Measurements from ENCODE around the gene LYZL1. TPM values are rescaled to one million over a fixed set of nuclear protein-coding genes. Genes with fewer than 3 reads are reported as not detected.
A peak's percentile ranks its signal among the peaks of the same experiment; 100 is the strongest.
"Not testable (repeated sequence)": the region's sequence is repeated elsewhere in the genome, so short reads cannot be mapped to it uniquely, and the experiment has no call there.

The LYZL1 gene
- total RNA-seq, 1 donor from 2014 or later, result not detected

DNA sequence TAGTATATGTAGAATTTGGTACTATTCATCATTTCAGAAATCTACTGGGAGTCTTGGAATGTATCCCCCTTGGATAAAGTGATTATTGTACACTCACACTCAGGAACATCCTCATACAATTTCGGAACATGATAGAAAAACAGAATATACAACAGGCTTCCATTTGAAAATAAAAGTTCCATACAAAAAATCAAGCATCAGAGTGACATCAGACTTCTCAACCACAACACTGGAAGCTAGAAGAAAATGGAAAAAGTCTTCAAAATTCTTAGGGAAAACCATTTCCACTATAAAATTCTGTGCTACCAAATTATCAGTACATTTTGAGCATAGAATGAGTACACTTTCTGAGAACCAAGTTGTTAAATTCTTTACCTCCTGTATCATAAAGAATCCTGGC lies 8.8 kb downstream of the LYZL1 start:
- no peak for ATAC-seq
- DNase-seq (ENCODE audit: low spot score), result no peak
- intact Hi-C loops (cut with DNase I), result no loop called here

DNA sequence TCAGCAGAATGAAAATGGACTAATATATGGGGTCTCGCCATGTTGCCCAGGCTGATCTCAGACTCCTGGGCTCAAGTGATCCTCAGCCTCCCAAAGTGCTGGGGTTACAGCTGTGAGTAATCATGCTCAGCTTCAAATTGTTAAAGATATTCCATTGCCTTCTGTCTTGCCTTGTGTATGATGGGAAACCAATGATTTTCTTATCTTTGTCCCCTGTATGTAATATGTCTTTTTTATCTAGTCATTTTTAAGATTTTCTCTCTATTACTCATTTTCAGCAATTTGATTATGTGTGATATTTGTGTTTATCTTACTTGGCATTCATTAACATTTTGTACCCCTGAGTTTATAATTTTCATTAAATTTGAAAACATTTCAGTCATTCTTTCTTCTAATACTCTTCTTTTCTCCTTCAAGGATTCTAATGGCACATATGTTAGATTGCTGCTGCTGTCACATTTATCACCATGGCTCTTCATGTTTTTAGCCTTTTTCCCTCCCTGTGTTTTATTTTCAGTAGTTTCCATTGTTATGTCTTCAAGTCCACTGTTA lies 12.6 kb downstream of the LYZL1 start:
- ATAC-seq, result no peak
- intact Hi-C loops (cut with DNase I), result loop anchor here (5.0 kb wide), 1 partner anchor 639 kb away; no protein-coding TSS in a partner anchor
- no peak for DNase-seq (ENCODE audit: low spot score)

DNA sequence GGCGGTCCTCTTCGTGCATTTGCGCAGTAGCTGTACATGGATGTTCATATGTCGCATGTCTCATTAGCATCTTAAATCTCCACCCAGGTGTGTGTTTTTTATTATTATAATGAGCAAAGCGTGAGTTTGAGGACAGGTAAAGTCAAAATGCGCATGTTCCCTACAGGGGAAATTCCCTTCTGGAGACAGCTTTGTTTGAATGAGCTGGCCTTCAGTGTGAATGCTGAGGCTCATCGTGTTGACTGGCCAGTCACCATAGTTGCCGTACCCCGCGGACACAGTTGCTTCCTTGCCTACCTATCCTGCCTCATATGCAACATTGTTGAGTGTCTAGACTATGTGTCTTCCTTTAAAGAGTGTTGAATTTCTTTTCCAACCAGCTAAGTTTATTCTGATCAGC lies 13.6 kb downstream of the LYZL1 start:
- no peak for ATAC-seq
- intact Hi-C loops (cut with DNase I), result loop anchor here (5.0 kb wide), 1 partner anchor 640 kb away; no protein-coding TSS in a partner anchor
- DNase-seq (ENCODE audit: low spot score), result no peak

DNA sequence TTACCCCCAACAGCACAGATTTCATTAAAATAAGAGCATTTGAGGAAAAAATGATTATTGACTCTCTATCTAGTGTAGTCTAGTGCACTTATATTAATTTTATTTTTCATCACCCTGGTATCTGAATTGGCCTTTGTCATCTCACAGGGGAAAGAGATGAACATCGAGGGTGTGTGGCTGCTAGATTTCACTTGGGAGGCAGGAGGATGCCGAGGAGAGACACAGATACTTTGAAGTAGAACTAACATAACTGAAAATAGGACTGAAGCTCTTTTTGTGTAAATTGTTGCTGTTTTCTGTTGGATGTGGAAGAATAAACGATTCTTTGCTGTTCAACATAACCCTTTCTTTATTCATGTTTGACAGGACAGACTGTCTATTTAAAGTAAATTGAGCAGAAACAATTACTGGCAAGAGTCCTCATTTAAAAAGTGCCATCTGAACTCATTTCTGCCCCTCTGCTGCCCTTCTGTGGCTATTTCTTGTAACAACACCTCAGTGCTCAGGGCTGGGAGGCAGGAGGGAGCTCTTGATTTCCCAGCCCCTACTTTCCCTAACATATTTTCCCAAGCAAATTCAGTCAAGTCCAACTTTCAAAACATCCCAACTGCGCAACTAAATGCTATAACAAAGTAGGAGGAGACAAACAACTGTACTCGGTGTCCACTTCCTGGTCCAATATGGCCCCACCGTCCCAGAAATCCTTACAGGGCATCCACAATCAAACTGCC lies 15.6 kb downstream of the LYZL1 start:
- peak; percentile 76 for DNase-seq (ENCODE audit: low spot score)
- intact Hi-C loops (cut with DNase I), result loop anchor here (5.0 kb wide), 1 partner anchor 642 kb away; no protein-coding TSS in a partner anchor

DNA sequence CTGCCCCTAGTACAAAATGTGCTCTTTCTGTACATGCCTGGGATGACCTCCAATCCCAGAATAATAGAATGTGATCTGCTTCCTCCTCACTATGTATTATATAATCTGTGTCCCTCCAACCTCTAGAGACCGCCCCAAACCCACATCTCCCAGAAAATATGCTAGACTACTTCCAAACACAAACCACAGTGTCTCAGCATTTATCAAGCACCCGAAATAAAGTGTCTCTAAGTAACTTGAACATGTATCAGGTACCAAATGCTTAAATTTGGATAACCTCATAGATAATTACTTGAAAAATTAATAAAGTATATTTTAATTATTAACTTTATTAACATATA lies 16.1 kb downstream of the LYZL1 start:
- intact Hi-C loops (cut with DNase I), result loop anchor here (5.0 kb wide), 1 partner anchor 643 kb away; no protein-coding TSS in a partner anchor
- ATAC-seq, result no peak

More for the DNA sequence above, 15.6 kb downstream of the LYZL1 start:
- ATAC-seq, result peak; percentile 92

DNA sequence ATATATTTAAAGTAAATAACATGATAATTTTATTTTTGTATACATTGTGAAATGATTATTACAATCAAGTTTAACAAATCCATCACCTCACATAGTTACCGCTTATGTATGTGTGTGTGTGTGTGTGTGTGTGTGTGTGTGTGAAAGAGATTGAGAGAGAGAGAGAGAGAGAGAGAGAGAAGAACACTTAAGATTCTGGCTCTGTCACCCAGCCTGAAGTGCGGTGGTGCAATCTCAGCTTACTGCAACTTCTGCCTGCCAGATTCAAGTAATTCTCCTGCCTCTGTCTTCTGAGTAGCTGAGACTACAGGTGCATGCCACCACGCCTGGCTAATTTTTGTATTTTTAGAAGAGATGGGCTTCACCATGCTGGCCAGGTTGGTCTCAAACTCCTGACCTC lies 17.8 kb downstream of the LYZL1 start:
- DNase-seq (ENCODE audit: low spot score) (no peak), ATAC-seq (no peak)
- intact Hi-C loops (cut with DNase I), result no loop called here

More for the DNA sequence above, 16.1 kb downstream of the LYZL1 start:
- no peak for DNase-seq (ENCODE audit: low spot score)

DNA sequence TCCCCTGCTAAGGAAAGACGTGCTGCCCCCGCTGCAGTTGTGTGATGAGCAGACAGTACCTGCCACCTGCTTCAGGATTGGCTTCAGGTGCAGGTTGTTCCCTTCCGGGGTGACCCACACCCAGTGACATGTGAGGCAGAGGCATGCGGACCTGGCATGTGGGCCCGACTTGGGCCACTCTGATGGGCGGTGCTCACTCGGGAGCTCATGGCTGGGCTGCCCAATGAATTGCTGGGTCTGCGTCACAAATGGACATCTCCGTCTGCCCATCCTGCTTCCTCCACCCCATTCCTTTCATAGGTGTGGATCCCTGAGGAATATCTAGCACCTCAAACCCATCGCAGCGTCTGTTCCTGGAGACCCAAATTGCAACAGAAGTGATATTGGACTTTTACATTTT lies 19.3 kb downstream of the LYZL1 start:
- intact Hi-C loops (cut with DNase I); ATAC-seq; DNase-seq (ENCODE audit: low spot score): not testable (repeated sequence)

DNA sequence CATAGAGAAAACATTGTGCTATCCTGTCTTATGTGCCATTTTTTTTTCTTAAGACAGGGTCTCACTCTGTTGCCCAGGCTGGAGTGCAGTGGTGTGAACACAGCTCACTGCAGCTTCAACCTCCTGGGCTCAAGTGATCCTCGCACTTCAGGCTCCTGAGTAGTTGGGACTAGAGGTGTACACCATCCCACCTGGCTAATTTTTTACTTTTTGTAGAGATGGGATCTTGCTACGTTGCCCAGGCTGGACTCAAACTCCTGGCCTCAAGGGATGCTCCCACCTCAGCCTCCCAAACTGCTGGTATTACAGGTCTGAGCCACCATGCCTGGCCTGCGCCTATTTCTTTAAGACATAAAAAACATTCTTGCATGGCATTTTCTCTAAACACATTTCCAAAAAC lies 20.6 kb downstream of the LYZL1 start:
- DNase-seq (ENCODE audit: low spot score) (no peak), ATAC-seq (no peak)
- intact Hi-C loops (cut with DNase I), result no loop called here

DNA sequence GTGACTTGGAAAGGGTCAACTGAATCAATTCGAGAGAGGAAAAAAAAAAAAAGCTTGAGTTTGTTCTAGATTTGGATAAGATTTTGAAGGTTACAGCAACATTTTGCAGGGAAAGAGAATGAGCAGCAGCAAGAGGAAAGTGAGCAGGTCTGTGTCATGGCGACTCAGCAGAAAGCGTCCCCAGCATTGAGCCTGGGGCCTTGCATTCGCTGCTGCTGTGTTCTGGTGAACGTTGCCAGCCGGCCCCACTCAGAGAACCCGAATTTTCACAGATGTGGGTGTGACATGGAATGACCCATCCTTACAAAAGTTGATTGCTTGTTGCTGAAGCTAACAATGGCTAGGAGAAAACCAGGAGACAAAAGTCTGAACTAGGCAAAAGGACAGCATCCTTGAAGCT lies 21.6 kb downstream of the LYZL1 start:
- DNase-seq (ENCODE audit: low spot score); intact Hi-C loops (cut with DNase I); ATAC-seq: not testable (repeated sequence)

DNA sequence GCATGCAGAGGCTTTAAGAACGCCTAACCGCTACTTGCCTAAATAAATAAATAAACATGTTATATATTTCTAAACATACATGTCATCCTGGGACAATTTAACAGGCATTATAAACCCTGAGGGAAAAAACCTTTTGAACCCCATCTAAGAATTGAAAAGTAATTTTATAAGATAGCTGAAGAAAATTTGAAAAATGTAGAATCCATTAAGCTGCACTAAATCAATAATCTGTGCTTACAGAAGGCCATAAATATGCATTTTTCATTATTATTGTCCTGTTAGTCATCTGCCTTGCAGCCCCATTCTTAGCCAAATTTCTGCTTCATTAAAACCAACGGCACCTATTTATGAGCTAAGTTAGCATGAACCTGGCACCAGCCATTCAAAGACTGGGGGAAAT lies 24.2 kb downstream of the LYZL1 start:
- intact Hi-C loops (cut with DNase I), result no loop called here
- no peak for ATAC-seq
- no peak for DNase-seq (ENCODE audit: low spot score)

DNA sequence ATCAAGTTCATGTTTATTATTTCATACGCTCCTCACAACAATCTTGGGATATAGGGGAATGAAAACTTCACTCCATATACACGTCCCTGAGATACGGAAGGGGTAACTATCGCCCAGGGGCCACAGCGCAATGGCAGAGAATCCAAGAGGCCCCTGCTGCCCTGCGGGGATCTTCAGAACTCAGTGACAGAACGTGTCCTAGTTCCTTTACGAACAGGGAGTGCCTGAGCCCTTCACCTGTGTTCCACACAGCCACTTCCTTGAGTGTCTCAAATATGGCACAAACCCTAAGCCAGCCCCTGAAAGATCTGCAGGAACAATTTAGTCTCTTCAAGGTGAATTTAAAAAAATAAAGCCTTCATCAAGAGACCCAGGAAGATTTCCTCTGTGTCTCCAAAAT lies 25.9 kb downstream of the LYZL1 start:
- no peak for ATAC-seq
- intact Hi-C loops (cut with DNase I), result no loop called here
- DNase-seq (ENCODE audit: low spot score), result no peak

DNA sequence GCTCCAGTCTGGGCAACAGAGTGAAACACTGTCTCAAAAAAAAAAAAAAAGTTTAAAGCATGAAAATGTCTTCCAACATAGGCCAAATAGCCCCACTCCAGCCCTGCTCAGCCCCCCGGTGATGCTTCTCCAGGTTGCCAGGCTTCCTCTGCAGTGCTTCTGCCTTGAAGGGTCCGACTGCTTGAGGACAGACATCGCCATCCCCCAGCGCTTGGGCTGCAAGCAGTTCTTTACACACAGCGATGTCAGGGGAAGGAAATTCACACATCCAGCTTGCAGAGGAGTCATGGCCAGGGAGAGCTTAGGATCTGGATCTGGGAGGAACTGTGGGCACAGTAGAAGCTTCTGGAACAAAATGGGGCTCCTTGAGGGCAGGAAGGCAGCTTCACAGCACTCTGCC lies 26.9 kb downstream of the LYZL1 start:
- DNase-seq (ENCODE audit: low spot score), result no peak
- intact Hi-C loops (cut with DNase I), result no loop called here
- ATAC-seq, result no peak

DNA sequence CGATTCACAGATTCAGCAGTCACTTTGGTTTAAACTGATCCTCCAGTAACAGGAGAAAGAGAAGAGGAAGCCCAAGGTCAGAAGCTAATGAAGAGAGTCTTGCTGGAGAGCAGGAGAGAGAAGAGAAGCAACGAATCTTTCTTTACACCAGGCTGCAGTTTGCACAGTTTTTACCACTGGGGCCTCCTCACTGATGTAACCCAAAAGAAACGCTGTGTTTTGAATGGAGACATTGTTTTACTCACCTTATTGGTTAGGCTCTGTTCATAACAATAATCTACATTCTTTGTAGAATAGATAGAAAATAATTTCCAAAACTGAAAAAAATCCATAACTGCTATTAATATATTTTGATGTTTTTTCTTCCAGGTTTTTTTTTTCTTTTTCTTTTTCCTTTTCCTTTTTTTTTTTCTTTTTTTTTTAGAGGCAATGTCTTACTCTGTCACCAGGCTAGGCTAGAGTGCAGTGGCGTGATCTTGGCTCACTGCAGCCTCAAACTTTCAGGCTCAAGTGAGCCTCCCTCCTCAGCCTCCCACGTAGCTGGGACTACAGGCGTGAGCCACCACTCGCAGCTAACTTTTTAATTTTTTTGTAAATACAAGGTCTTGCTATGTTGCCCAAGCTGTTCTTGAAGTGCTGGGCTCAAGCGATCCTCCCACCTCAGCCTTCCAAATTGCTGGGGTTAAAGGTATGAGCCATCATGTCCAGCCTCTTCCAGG lies 27.6 kb downstream of the LYZL1 start:
- DNase-seq (ENCODE audit: low spot score) (no peak), ATAC-seq (no peak)
- intact Hi-C loops (cut with DNase I), result no loop called here

DNA sequence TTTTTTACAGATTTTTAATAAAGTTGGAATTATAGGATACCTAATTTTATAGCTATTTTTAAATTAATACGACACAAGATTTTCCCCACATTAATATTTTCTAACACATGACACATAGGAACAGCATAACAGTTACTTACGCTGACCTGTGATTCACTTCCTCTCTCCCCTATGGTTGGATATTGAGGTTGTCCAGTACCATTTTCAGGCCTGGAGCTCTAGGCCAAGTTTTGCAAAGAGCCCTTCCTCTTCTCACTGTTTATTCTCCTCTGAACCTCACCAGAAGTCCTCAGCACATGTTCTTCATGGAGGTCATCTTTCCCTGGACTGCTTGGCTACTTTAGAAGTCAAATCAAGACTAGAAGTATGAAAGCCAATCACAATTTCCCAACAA lies 28.2 kb downstream of the LYZL1 start:
- ATAC-seq, result no peak
- intact Hi-C loops (cut with DNase I), result no loop called here
- no peak for DNase-seq (ENCODE audit: low spot score)

DNA sequence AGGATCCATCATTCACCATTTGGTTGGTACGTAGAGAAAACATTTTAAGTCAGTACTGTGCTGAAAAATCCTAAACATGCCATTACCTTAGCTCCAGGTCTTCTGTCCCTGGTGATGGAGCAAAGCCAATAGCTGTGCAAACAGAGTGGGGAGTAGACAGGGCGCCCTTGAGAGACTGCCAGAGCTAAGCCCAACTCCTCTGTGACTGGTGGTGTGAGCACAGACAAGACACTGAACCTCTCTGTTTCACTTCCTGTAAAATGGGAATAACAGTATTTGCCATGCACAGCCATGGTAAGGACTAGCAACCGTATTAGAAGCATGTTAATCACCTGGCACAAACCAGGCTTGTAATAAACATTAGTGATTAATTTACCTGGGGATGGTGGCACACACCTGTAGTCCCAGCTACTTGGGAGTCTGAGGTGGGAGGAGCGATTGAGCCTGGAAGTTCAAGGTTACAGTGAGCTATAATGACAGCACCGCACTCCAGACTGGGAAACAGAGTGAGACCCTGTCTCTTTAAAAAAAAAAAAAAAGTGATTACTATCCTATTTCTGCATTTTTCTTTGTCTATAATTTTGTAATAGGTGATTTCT lies 28.7 kb downstream of the LYZL1 start:
- ATAC-seq (no peak), DNase-seq (ENCODE audit: low spot score) (no peak)
- intact Hi-C loops (cut with DNase I), result no loop called here

DNA sequence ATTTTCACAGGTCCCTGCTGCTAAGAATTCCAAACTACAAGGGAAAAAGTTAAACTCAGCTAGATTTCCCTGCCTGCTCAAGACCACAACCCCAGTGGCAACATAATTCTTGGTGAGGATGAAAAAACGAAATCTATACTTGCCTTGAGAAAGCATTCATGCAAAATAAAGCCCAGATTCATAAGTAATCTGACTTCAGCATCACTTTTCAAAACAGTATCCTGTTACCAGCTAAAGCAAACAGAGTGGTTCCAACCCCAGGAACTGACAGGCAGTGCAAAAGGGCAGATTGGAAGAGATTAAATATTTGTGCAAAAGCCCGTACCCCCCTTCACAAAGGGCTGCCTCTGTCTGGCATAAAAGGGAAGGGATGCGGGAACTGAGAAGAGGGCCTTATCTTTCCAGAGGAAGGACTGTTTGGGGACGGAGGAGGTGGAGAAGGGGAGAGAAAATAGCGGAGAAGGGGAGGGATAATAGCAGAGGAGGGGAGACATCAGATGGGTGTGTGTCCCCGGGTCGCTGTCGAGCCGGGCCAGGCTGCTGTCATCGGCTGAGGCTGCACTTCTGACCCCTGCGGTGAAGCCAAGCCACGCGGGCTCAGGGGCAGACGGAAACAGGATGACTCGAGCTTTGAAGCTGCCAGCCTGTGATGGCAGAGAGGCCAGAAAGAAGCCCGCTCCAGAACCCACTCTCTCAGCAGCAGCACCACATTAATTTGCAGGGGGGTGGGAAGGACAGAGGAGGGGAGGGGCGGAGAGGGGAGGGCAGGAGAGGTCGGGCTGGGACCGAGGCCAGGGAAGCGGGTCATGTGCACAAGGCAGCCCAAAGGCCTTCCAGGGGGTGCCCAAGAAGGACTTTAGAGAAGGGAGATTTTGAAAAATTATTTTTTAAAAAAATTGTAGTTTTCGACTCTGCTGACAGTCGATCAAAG lies 29.5 kb downstream of the LYZL1 start:
- ATAC-seq (peak; percentile 77), DNase-seq (ENCODE audit: low spot score) (peak; percentile 76)
- intact Hi-C loops (cut with DNase I), result not testable (repeated sequence)

DNA sequence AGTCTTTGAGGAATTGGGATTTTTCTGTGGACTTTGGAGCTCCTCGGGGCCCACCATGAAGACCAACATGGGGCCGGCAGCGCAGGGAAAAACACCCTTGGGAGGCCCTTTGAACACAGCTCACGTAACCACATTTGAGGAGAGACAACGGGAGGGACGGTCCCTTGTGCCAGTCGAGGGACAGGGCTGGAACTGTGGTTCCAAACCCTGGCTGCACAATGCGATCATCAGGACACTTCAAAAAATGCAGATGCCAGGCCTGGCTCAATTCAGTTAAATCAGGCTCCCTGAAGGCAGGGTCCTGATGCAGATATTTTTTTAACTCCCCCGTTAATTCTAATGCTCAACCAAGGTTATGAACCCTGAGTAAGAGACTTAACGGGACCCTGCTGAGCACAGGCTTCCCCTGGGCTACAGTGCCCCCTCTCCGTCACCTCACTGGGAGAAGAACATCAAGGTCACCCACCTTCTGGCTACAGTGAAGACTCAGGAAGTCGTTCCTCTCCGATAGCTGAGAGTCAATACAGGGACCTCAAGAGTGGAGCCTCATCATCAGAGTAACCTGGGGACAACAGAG lies 30.4 kb downstream of the LYZL1 start:
- intact Hi-C loops (cut with DNase I), result no loop called here
- peak; percentile 12 for ATAC-seq
- no peak for DNase-seq (ENCODE audit: low spot score)

DNA sequence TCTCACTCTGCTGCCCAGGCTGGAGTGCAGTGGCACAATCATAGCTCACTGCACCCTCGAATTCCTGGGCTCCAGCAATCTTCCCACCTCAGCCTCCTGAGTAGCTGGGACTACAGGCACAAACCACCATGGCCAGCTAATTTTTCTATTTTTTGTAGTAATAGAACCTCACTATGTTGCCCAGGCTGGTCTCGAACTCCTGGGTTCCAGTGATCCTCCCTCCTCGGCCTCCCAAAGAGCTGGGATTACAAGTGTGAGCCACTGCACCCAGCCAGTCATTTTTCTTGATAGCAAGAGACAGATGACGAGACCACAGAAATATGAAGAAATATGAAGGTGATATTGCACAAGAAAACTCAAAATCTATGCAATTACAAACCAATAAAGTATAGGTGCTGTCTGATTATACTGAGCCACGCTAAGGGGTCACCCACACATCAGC lies 31.8 kb downstream of the LYZL1 start:
- DNase-seq (ENCODE audit: low spot score); intact Hi-C loops (cut with DNase I); ATAC-seq: not testable (repeated sequence)
